ENCODE measurements around the gene SEPHS1. TPM values are rescaled to one million over a fixed set of nuclear protein-coding genes. Genes with fewer than 3 reads are reported as not detected.

SEPHS1 gene
- total and polyA plus RNA-seq, 2 donors (not counting 3 experiments of a cell fraction or from before 2014, with no cell fraction given): 40.6 to 55.4 TPM

GRCh38 chr10:13294784-13295183, 53.3 kb downstream of the SEPHS1 start:
- no peak for FAIRE-seq
- TF ChIP-seq POLR2A (IDR thresholded peaks at IDR 0.05; ENCODE audit: low read depth, low read length) (no peak), POLR2AphosphoS5 (IDR thresholded peaks at IDR 0.05; ENCODE audit: insufficient read depth, low read depth, low read length) (no peak), EZH2 (IDR thresholded peaks at IDR 0.05; ENCODE audit: borderline replicate concordance, low read depth, low read length, severe bottlenecking) (no peak), JUN (IDR thresholded peaks at IDR 0.05; ENCODE audit: borderline replicate concordance, insufficient read depth, insufficient read length, low read depth) (no peak), MAX (IDR thresholded peaks at IDR 0.05; ENCODE audit: insufficient read depth, insufficient read length) (no peak), MYC (IDR thresholded peaks at IDR 0.05; ENCODE audit: low read depth, low read length) (no peak), GATA2 (IDR thresholded peaks at IDR 0.05; ENCODE audit: insufficient read depth, insufficient read length, low read depth, low read length) (no peak), FOS (IDR thresholded peaks at IDR 0.05; ENCODE audit: borderline replicate concordance, insufficient read depth, low read length) (no peak)
- POLR2A ChIA-PET: no interaction called here
- Histone ChIP-seq H2AFZ (ENCODE audit: low read depth, low read length) (no peak overlapping the region), H3K9me1 (replicated peaks; ENCODE audit: control insufficient read depth, extremely low read depth, insufficient read depth, low read length) (no peaks in the 10 kb centered on the region), H3K36me3 (ENCODE audit: control insufficient read depth in 2 of 2, extremely low read depth in 1 of 2, insufficient read depth in 2 of 2, low read length in 2 of 2) (no peaks in the 10 kb centered on the region), H3K4me1 (ENCODE audit: control insufficient read depth, extremely low read depth, insufficient read depth, low read length) (no peaks in the 10 kb centered on the region), H3K9ac (replicated peaks; ENCODE audit: extremely low read depth, insufficient read depth, low read length) (no peak overlapping the region), H3K27me3 (ENCODE audit: control insufficient read depth in 2 of 2, insufficient read depth in 2 of 2, low read length in 2 of 2) (no peaks in the 10 kb centered on the region), H3K79me2 (ENCODE audit: control insufficient read depth, insufficient read depth, low read length) (no peaks in the 10 kb centered on the region), H3K4me2 (ENCODE audit: insufficient read depth, low read length) (no peak overlapping the region), H3K4me3 (replicated peaks in 1 of 3; ENCODE audit: insufficient read depth in 1 of 3, low read depth in 1 of 3, low read length in 3 of 3) (no peak overlapping the region), H3K27ac (ENCODE audit: insufficient read depth, low read depth, low read length) (no peak overlapping the region), H4K20me1 (replicated peaks; ENCODE audit: control insufficient read depth, extremely low read depth, insufficient read depth, low read length) (no peaks in the 10 kb centered on the region), H3K9me3 (replicated peaks; ENCODE audit: control insufficient read depth, insufficient read depth, low read length) (no peaks in the 10 kb centered on the region)
- DNase-seq (ENCODE audit: low read depth, low spot score): no peak
- dilution Hi-C loops (cut with MboI; ENCODE audit: extremely low pct_ligation_motif_present, low sequenced_read_pairs) (no loop called here), intact Hi-C loops (cut with micrococcal nuclease) (no loop called here)
- CTCF ChIA-PET: no interaction called here
- no TSS peak for BruUV-seq (replicated peaks)

All from endothelial cell of umbilical vein (primary cell).